VCaP (cell line): ENCODE results near the gene SIPA1.
A peak's percentile ranks its signal among the peaks of the same experiment; 100 is the strongest.

ENCODE experiments used
- H3K27ac ChIP-seq: fragments of 450-650 bp; 2 replicates; pipeline ENCODE4 v1.5.1; 2017
- TF ChIP-seq, protein P1 (sequence below): fragments of 450-650 bp; conservative IDR thresholded peaks from 2 replicates; pipeline ENCODE4 v1.5.1; 2017; ENCODE audit warnings: mild to moderate bottlenecking, moderate library complexity

Gene SIPA1

DNA sequence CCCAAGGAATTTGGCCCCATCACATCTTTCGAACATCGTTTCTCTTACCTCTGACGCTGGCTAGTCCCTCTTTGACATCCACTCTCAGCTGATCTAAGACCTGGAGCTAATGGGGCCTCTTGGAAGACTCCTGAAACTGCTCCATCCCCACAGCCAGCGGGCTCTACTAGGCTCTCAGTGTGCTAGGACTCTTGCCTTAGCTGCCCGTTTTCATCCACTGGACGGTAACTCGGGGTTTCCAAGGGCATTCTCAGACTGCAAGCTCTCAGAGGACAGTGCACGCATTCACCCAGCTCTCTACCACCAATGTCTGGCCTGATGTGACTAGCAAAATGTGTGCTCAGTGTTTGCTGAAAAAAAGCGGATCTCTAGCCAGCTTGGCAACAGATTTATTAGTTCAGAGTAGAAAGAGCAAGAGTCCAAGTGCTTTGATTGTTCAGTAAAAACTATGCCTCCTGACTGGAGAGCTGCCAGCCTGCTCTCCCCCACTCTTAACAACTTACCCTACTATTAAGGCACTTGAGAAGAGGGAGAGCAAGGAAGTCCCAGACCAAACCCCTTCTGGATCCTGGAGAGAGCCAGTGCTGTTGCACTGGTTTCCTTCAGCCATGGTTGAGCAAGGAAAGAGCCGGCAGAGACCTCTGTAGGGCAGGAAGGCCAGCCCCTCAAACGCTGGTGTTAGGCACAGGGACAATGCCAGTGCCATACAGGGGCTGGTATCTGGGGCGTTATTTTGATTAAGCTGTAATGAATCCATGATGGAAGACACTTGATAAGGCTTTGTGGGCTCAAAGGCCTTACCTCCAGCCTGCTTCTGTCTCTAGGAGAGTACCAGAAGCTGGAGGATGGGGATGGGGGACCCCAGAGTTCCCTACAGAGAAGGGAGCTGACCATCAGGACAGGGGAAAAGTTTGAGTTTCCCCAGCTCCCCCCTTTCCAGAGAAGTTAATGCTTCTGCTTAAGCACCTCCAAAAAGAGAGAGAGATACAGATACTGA lies 15.6 kb downstream of the SIPA1 start:
- H3K27ac ChIP-seq: peak overlapping the region; percentile 99
- TF ChIP-seq, protein P1, sequence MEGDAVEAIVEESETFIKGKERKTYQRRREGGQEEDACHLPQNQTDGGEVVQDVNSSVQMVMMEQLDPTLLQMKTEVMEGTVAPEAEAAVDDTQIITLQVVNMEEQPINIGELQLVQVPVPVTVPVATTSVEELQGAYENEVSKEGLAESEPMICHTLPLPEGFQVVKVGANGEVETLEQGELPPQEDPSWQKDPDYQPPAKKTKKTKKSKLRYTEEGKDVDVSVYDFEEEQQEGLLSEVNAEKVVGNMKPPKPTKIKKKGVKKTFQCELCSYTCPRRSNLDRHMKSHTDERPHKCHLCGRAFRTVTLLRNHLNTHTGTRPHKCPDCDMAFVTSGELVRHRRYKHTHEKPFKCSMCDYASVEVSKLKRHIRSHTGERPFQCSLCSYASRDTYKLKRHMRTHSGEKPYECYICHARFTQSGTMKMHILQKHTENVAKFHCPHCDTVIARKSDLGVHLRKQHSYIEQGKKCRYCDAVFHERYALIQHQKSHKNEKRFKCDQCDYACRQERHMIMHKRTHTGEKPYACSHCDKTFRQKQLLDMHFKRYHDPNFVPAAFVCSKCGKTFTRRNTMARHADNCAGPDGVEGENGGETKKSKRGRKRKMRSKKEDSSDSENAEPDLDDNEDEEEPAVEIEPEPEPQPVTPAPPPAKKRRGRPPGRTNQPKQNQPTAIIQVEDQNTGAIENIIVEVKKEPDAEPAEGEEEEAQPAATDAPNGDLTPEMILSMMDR: no peak

- TF ChIP-seq, protein P1: no peak
- peak overlapping the region; percentile 99 for H3K27ac ChIP-seq
These were observed 16.8 kb downstream of the SIPA1 start for GRCh38 chr11:65654375-65655349.

- H3K27ac ChIP-seq: peak overlapping the region; percentile 99
- TF ChIP-seq, protein P1: no peak
These were observed 17.9 kb downstream of the SIPA1 start for GRCh38 chr11:65655570-65656332.

- TF ChIP-seq, protein P1: no peak
- no peak overlapping the region for H3K27ac ChIP-seq
These were observed 19.5 kb downstream of the SIPA1 start for GRCh38 chr11:65657426-65657825.

GRCh38 chr11:65658174-65659021 lies 20.5 kb downstream of the SIPA1 start:
- no peak overlapping the region for H3K27ac ChIP-seq
- TF ChIP-seq, protein P1: no peak

GRCh38 chr11:65660038-65660437 lies 22.1 kb downstream of the SIPA1 start:
- TF ChIP-seq, protein P1: no peak
- H3K27ac ChIP-seq: peak overlapping the region; percentile 99; the same call in 1 of the 2 replicates

- peak overlapping the region; percentile 99; the same call in 1 of the 2 replicates for H3K27ac ChIP-seq
These were observed 23.0 kb downstream of the SIPA1 start for GRCh38 chr11:65660908-65661307.
